Measurements from ENCODE around the gene ZNF276.
"Not testable (repeated sequence)": the region's sequence is repeated elsewhere in the genome, so short reads cannot be mapped to it uniquely, and the experiment has no call there.

- TF ChIP-seq CTCF (IDR thresholded peaks at IDR 0.05; ENCODE audit: borderline replicate concordance, extremely low read depth, low read length, poor library complexity, severe bottlenecking); EZH2 (IDR thresholded peaks at IDR 0.05; ENCODE audit: borderline replicate concordance, low read depth, low read length, severe bottlenecking): not testable (repeated sequence)
Measured at GRCh38 chr16:89783952-89784351, 62.6 kb downstream of the ZNF276 start.
